H9 (cell line): ENCODE measurements around the gene SP2. TPM values are rescaled to one million over a fixed set of nuclear protein-coding genes. Genes with fewer than 3 reads are reported as not detected.

Source experiments
- DNase-seq: peaks from one replicate; pipeline ENCODE4 v3.0.0-alpha.2; 2017
- H2AFZ ChIP-seq: one replicate; pipeline ENCODE4 v1.6.1; 2013; ENCODE audit warnings: mild to moderate bottlenecking, low read length, control low read depth, moderate library complexity
- H2AK5ac ChIP-seq: 2 replicates; pipeline ENCODE4 v1.6.1; 2013; ENCODE audit warnings: low read length, control low read depth, mixed read lengths; ENCODE audit not compliant: insufficient read length
- H2BK120ac ChIP-seq: one replicate; pipeline ENCODE4 v1.6.1; 2013; ENCODE audit warnings: low read depth, mild to moderate bottlenecking, low read length, control low read depth, inconsistent platforms; ENCODE audit not compliant: poor library complexity, severe bottlenecking
- H2BK12ac ChIP-seq: 2 replicates; pipeline ENCODE4 v1.6.1; 2013; ENCODE audit warnings: low read length, control low read depth, mixed read lengths, low read depth; ENCODE audit not compliant: insufficient read length
- H2BK15ac ChIP-seq: 2 replicates; pipeline ENCODE4 v1.6.1; 2013; ENCODE audit warnings: low read depth, low read length, control low read depth
- H2BK20ac ChIP-seq: one replicate; pipeline ENCODE4 v1.6.1; 2013; ENCODE audit warnings: low read depth, mild to moderate bottlenecking, low read length, control low read depth, inconsistent platforms; ENCODE audit not compliant: poor library complexity, severe bottlenecking
- H2BK5ac ChIP-seq: 2 replicates; pipeline ENCODE4 v1.6.1; 2013; ENCODE audit warnings: low read length, control low read depth, mixed read lengths; ENCODE audit not compliant: insufficient read length
- H3K14ac ChIP-seq: 2 replicates; pipeline ENCODE4 v1.6.1; 2013; ENCODE audit warnings: low read length, control low read depth; ENCODE audit not compliant: insufficient read depth
- H3K18ac ChIP-seq: 2 replicates; pipeline ENCODE4 v1.6.1; 2013; ENCODE audit warnings: low read depth, mild to moderate bottlenecking, mixed read lengths, low read length, control low read depth; ENCODE audit not compliant: insufficient read length
- H3K23ac ChIP-seq: 2 replicates; pipeline ENCODE4 v1.6.1; 2013; ENCODE audit warnings: low read length, control low read depth, mixed read lengths, low read depth; ENCODE audit not compliant: insufficient read length
- H3K23me2 ChIP-seq: 2 replicates; pipeline ENCODE4 v1.6.1; 2013; ENCODE audit warnings: low read depth, mild to moderate bottlenecking, mixed read lengths, low read length, control low read depth; ENCODE audit not compliant: insufficient read length, poor library complexity, severe bottlenecking
- H3K27ac ChIP-seq: 2 replicates; pipeline ENCODE4 v1.5.1; 2013; ENCODE audit warnings: low read length, control low read depth, mixed read lengths, low read depth; ENCODE audit not compliant: insufficient read length
- H3K27me3 ChIP-seq: 2 replicates; pipeline ENCODE4 v1.6.1; 2013; ENCODE audit warnings: low read length, control low read depth, inconsistent platforms; ENCODE audit not compliant: insufficient read depth
- H3K4ac ChIP-seq: 2 replicates; pipeline ENCODE4 v1.6.1; 2013; ENCODE audit warnings: low read depth, mild to moderate bottlenecking, control low read depth, inconsistent platforms, low read length, moderate library complexity
- H3K4me1 ChIP-seq: 2 replicates; pipeline ENCODE4 v1.6.1; 2013; ENCODE audit warnings: low read length, control low read depth, inconsistent platforms; ENCODE audit not compliant: insufficient read depth
- H3K4me2 ChIP-seq: 2 replicates; pipeline ENCODE4 v1.6.1; 2013; ENCODE audit warnings: low read length, control low read depth, mixed read lengths; ENCODE audit not compliant: insufficient read length, insufficient read depth
- H3K56ac ChIP-seq: 2 replicates; pipeline ENCODE4 v1.6.1; 2013; ENCODE audit warnings: low read depth, mild to moderate bottlenecking, mixed read lengths, low read length, control low read depth; ENCODE audit not compliant: insufficient read length
- H3K79me1 ChIP-seq: 2 replicates; pipeline ENCODE4 v1.6.1; 2013; ENCODE audit warnings: low read depth, mild to moderate bottlenecking, moderate library complexity, low read length, control low read depth, inconsistent platforms; ENCODE audit not compliant: insufficient read depth, poor library complexity, severe bottlenecking
- H3K79me2 ChIP-seq: 2 replicates; pipeline ENCODE4 v1.6.1; 2013; ENCODE audit warnings: low read length, control low read depth, inconsistent platforms; ENCODE audit not compliant: insufficient read depth
- H3K9ac ChIP-seq: 2 replicates; pipeline ENCODE4 v1.6.1; 2013; ENCODE audit warnings: low read length, control low read depth, mixed read lengths; ENCODE audit not compliant: insufficient read length; ENCODE audit errors: extremely low read depth
- H3K9me3 ChIP-seq: one replicate; pipeline ENCODE4 v1.6.1; 2013; ENCODE audit warnings: low read depth, low read length, inconsistent platforms; ENCODE audit not compliant: control insufficient read depth
- H3T11ph ChIP-seq: one replicate; pipeline ENCODE4 v1.6.1; 2013; ENCODE audit warnings: mild to moderate bottlenecking, low read length, control low read depth, inconsistent platforms
- H4K20me1 ChIP-seq: one replicate; pipeline ENCODE4 v1.6.1; 2013; ENCODE audit not compliant: control insufficient read depth, insufficient read length, insufficient read depth
- H4K5ac ChIP-seq: 2 replicates; pipeline ENCODE4 v1.6.1; 2013; ENCODE audit warnings: low read depth, mild to moderate bottlenecking, mixed read lengths, low read length, control low read depth; ENCODE audit not compliant: insufficient read length
- H4K8ac ChIP-seq: replicated peaks from 2 replicates; pipeline ENCODE4 v1.6.1; 2013; ENCODE audit warnings: low read length, control low read depth, mixed read lengths, low read depth; ENCODE audit not compliant: insufficient read length
- H4K91ac ChIP-seq: 2 replicates; pipeline ENCODE4 v1.6.1; 2013; ENCODE audit warnings: low read depth, mild to moderate bottlenecking, moderate library complexity, mixed read lengths, low read length, control low read depth; ENCODE audit not compliant: insufficient read length
- H3K27ac Mint-ChIP-seq, 3 experiments: 2 replicates in 2 of 3; 3 replicates in 1 of 3; pipeline ENCODE4 v1.8.0; 2020 to 2021; ENCODE audit warnings: mixed read lengths in 3 of 3, mild to moderate bottlenecking in 1 of 3, moderate library complexity in 1 of 3
- H3K27me3 Mint-ChIP-seq: 2 replicates; pipeline ENCODE4 v1.8.0; 2021; ENCODE audit warnings: low read depth, mild to moderate bottlenecking, moderate library complexity, mixed read lengths
- H3K36me3 Mint-ChIP-seq, 3 experiments: 2 replicates in 2 of 3; 3 replicates in 1 of 3; pipeline ENCODE4 v1.8.0; 2020 to 2021; ENCODE audit warnings: low read depth in 3 of 3, mixed read lengths in 3 of 3; ENCODE audit not compliant: insufficient read depth in 1 of 3
- H3K4me1 Mint-ChIP-seq, 2 experiments: 2 replicates each; pipeline ENCODE4 v1.8.0; 2020; ENCODE audit warnings: mixed read lengths in 2 of 2
- H3K4me3 Mint-ChIP-seq, 2 experiments: 2 replicates in 1 of 2; 3 replicates in 1 of 2; pipeline ENCODE4 v1.8.0; 2020 to 2021; ENCODE audit warnings: mild to moderate bottlenecking in 2 of 2, mixed read lengths in 2 of 2, moderate library complexity in 1 of 2
- H3K9me3 Mint-ChIP-seq, 2 experiments: 2 replicates in 1 of 2; 3 replicates in 1 of 2; pipeline ENCODE4 v1.8.0; 2020; ENCODE audit warnings: mild to moderate bottlenecking in 2 of 2, mixed read lengths in 2 of 2, moderate library complexity in 1 of 2
- WGBS: extraction: QIAGEN DNeasy Blood & Tissue Kit; methylation state at CpG from one replicate; pipeline ENCODE4 v1.1.7; 2013; ENCODE audit warnings: missing lambda C conversion rate, low lambda C conversion rate, mixed read lengths; ENCODE audit not compliant: insufficient read length; ENCODE audit errors: extremely low coverage; 5-methylcytosine and 5-hydroxymethylcytosine counted together
- total RNA-seq: library from RNA; stranded (reverse); gene quantifications from 2 replicates; pipeline ENCODE4 v1.2.1, GENCODE V29; 2021
- TF ChIP-seq, protein P1 (sequence below): fragments of 200-600 bp; sonication (generic); conservative IDR thresholded peaks from 3 replicates; pipeline ENCODE4 v1.8.0; 2021; ENCODE audit warnings: antibody characterized with exemption, mild to moderate bottlenecking

SP2 gene
- total RNA-seq, 1 experiment from 2014 or later, result 19.3 TPM

DNA sequence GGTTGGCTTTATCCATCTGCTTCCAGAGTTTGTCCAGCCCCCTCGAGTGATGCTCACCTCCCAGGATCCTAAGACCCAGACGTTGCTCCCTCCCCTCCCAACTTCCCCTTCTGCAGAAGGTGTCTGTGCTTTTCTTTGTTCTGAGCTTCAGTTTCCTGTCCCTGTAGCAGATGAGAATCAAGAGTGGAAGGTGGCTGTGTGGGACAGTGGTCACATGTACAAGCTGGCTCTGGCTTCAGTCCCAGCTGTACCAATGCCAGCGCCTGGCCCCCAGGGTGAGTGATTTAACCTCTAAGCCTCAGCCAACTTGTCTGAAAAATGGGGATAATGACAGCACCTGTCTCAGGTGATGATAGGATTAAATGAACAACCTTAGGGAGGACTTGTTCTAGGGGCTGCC lies 53.9 kb downstream of the SP2 start:
- Histone ChIP-seq H2BK20ac (no peak overlapping the region), H3K23me2 (no peaks in the 10 kb centered on the region), H3T11ph (no peak overlapping the region), H4K5ac (no peak overlapping the region), H4K8ac (no peak overlapping the region), H2AFZ (no peak overlapping the region), H3K4me1 (no peaks in the 10 kb centered on the region), H4K20me1 (no peaks in the 10 kb centered on the region), H2BK120ac (no peak overlapping the region), H3K79me1 (no peaks in the 10 kb centered on the region), H2BK15ac (no peak overlapping the region), H3K9ac (no peak overlapping the region), H2AK5ac (no peak overlapping the region), H2BK12ac (no peak overlapping the region), H3K23ac (no peak overlapping the region), H3K14ac (no peak overlapping the region), H3K18ac (no peak overlapping the region), H3K4ac (no peak overlapping the region), H3K4me2 (no peak overlapping the region), H3K27me3 (no peaks in the 10 kb centered on the region), H2BK5ac (no peak overlapping the region), H4K91ac (no peak overlapping the region), H3K9me3 (no peaks in the 10 kb centered on the region), H3K27ac (no peak overlapping the region), H3K56ac (no peak overlapping the region), H3K79me2 (no peaks in the 10 kb centered on the region)
- TF ChIP-seq, protein P1, sequence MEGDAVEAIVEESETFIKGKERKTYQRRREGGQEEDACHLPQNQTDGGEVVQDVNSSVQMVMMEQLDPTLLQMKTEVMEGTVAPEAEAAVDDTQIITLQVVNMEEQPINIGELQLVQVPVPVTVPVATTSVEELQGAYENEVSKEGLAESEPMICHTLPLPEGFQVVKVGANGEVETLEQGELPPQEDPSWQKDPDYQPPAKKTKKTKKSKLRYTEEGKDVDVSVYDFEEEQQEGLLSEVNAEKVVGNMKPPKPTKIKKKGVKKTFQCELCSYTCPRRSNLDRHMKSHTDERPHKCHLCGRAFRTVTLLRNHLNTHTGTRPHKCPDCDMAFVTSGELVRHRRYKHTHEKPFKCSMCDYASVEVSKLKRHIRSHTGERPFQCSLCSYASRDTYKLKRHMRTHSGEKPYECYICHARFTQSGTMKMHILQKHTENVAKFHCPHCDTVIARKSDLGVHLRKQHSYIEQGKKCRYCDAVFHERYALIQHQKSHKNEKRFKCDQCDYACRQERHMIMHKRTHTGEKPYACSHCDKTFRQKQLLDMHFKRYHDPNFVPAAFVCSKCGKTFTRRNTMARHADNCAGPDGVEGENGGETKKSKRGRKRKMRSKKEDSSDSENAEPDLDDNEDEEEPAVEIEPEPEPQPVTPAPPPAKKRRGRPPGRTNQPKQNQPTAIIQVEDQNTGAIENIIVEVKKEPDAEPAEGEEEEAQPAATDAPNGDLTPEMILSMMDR, result no peak
- Mint-ChIP-seq H3K9me3 (no peaks in the 10 kb centered on the region; a peak in 1 of 5 replicates), H3K27ac (no peak overlapping the region; a peak in 1 of 7 replicates), H3K27me3 (peaks cover 5% of the 10 kb centered on the region), H3K4me3 (no peak overlapping the region), H3K4me1 (peaks cover 11 to 15% of the 10 kb centered on the region in 2 experiments), H3K36me3 (no peaks in the 10 kb centered on the region; a peak in 2 of 7 replicates)
- WGBS, result no CpG with 5 or more reads among the region's 3 CpGs
- no peak for DNase-seq
